Astrocyte (in vitro differentiated cells and primary cell): ENCODE measurements around the gene PRDM10. TPM values are rescaled to one million over a fixed set of nuclear protein-coding genes. Genes with fewer than 3 reads are reported as not detected.
"Not testable (repeated sequence)": the region's sequence is repeated elsewhere in the genome, so short reads cannot be mapped to it uniquely, and the experiment has no call there.

ENCODE experiments used
- DNase-seq: peaks from one replicate; pipeline ENCODE4 v3.0.0-alpha.2; 2010; ENCODE audit warnings: low read depth
- FAIRE-seq: peaks from 2 replicates; lab custom pipeline; 2011; peaks lifted over from hg19 to GRCh38; lab: Jason Lieb, UNC
- H2AFZ ChIP-seq: 2 replicates; pipeline ENCODE4 v1.6.0; 2012; ENCODE audit warnings: low read depth, low read length, inconsistent platforms
- H3K27ac ChIP-seq: 2 replicates; pipeline ENCODE4 v1.5.1; 2011; ENCODE audit warnings: low read depth, low read length, inconsistent platforms
- H3K27me3 ChIP-seq: 2 replicates; pipeline ENCODE4 v1.6.0; 2011; ENCODE audit warnings: low read length, inconsistent platforms; ENCODE audit not compliant: insufficient read depth
- H3K36me3 ChIP-seq: 2 replicates; pipeline ENCODE4 v1.5.1; 2011; ENCODE audit warnings: low read length, inconsistent platforms; ENCODE audit not compliant: insufficient read depth
- H3K4me1 ChIP-seq: 2 replicates; pipeline ENCODE4 v1.5.1; 2011; ENCODE audit warnings: low read length, inconsistent platforms; ENCODE audit not compliant: insufficient read depth
- H3K4me2 ChIP-seq: 2 replicates; pipeline ENCODE4 v1.6.0; 2012; ENCODE audit warnings: low read length, inconsistent platforms
- H3K4me3 ChIP-seq: 2 replicates; pipeline ENCODE4 v1.5.1; 2011; ENCODE audit warnings: low read depth, mild to moderate bottlenecking, low read length, inconsistent platforms; ENCODE audit not compliant: insufficient read depth
- H3K79me2 ChIP-seq: 2 replicates; pipeline ENCODE4 v1.6.0; 2012; ENCODE audit warnings: mild to moderate bottlenecking, low read length, inconsistent platforms; ENCODE audit not compliant: insufficient read depth
- H3K9ac ChIP-seq: 2 replicates; pipeline ENCODE4 v1.6.0; 2012; ENCODE audit warnings: mild to moderate bottlenecking, low read length, inconsistent platforms
- H3K9me3 ChIP-seq: 2 replicates; pipeline ENCODE4 v1.5.1; 2012; ENCODE audit warnings: low read depth, mild to moderate bottlenecking, low read length, inconsistent platforms; ENCODE audit not compliant: insufficient read depth
- H4K20me1 ChIP-seq: 2 replicates; pipeline ENCODE4 v1.6.0; 2012; ENCODE audit warnings: low read length, inconsistent platforms; ENCODE audit not compliant: insufficient read depth
- H3K27ac Mint-ChIP-seq: one replicate; pipeline ENCODE4 v1.8.0; 2021; ENCODE audit warnings: mild to moderate bottlenecking, mixed read lengths; ENCODE audit not compliant: unreplicated experiment
- H3K27me3 Mint-ChIP-seq: one replicate; pipeline ENCODE4 v1.8.0; 2021; ENCODE audit warnings: low read depth, mixed read lengths; ENCODE audit not compliant: unreplicated experiment
- H3K36me3 Mint-ChIP-seq: one replicate; pipeline ENCODE4 v1.8.0; 2021; ENCODE audit warnings: low read depth, mixed read lengths; ENCODE audit not compliant: unreplicated experiment
- H3K4me1 Mint-ChIP-seq: one replicate; pipeline ENCODE4 v1.8.0; 2021; ENCODE audit warnings: low read depth, mixed read lengths; ENCODE audit not compliant: unreplicated experiment
- H3K4me3 Mint-ChIP-seq: one replicate; pipeline ENCODE4 v1.8.0; 2021; ENCODE audit warnings: mild to moderate bottlenecking, moderate library complexity, mixed read lengths; ENCODE audit not compliant: unreplicated experiment
- H3K9me3 Mint-ChIP-seq: one replicate; pipeline ENCODE4 v1.8.0; 2021; ENCODE audit warnings: mild to moderate bottlenecking, mixed read lengths; ENCODE audit not compliant: unreplicated experiment
- EZH2 ChIP-seq: IDR thresholded peaks from 2 replicates; pipeline ENCODE4 v1.6.1; 2012; ENCODE audit warnings: mild to moderate bottlenecking, low read length, inconsistent platforms; ENCODE audit not compliant: insufficient read depth
- total RNA-seq: library from RNA; stranded (reverse); gene quantifications from 2 replicates; pipeline ENCODE4 v1.2.1, GENCODE V29; 2021
- TF ChIP-seq, protein P1 (sequence below): IDR thresholded peaks from 2 replicates; pipeline ENCODE4 v1.5.1; 2011; ENCODE audit warnings: low read depth, mild to moderate bottlenecking, inconsistent platforms, low read length, moderate library complexity; ENCODE audit not compliant: insufficient read depth

Gene PRDM10
- total RNA-seq, 1 donor from 2014 or later = 10.1 TPM

GRCh38 chr11:129880311-129880710 lies 122.3 kb downstream of the PRDM10 start:
- no peaks in the 10 kb centered on the region for H3K27me3 ChIP-seq
- peaks cover 73% of the 10 kb centered on the region for H3K36me3 ChIP-seq
- no peak overlapping the region for H3K4me3 ChIP-seq
- H3K27ac ChIP-seq = no peak overlapping the region
- H3K4me1 ChIP-seq = no peaks in the 10 kb centered on the region
- H3K9me3 Mint-ChIP-seq = no peaks in the 10 kb centered on the region
- no peak overlapping the region for H3K4me3 Mint-ChIP-seq
- H4K20me1 ChIP-seq = peaks cover 18% of the 10 kb centered on the region
- H3K79me2 ChIP-seq = no peaks in the 10 kb centered on the region
- H3K9ac ChIP-seq = no peak overlapping the region
- no peaks in the 10 kb centered on the region for H3K4me1 Mint-ChIP-seq
- no peak overlapping the region for H3K27ac Mint-ChIP-seq
- H3K36me3 Mint-ChIP-seq = peaks cover 18% of the 10 kb centered on the region
- no peak overlapping the region for H3K4me2 ChIP-seq
- DNase-seq = no peak
- no peak for TF ChIP-seq EZH2
- no peaks in the 10 kb centered on the region for H3K27me3 Mint-ChIP-seq
- H2AFZ ChIP-seq = no peak overlapping the region
- no peak for FAIRE-seq
- H3K9me3 ChIP-seq = no peaks in the 10 kb centered on the region

- no peak for FAIRE-seq
These were observed 130.7 kb downstream of the PRDM10 start for GRCh38 chr11:129871914-129872313.

DNA sequence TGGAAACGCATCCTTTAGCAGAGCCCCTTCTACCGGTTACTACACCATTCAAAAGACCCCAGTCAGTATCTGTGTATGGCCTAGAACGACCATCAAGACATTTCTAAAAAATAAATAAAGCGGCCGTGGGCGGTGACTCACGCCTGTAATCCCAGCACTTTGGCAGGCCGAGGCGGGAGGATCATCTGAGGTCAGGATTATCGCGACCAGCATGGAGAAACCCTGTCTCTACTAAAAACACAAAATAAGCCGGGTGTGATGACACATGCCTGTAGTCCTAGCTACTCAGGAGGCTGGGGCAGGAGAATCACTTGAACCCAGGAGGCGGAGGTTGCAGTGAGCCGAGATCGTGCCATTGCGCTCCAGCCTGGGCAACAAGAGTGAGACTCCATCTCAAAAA lies 134.0 kb downstream of the PRDM10 start:
- not testable (repeated sequence) for H3K79me2 ChIP-seq, H3K9me3 ChIP-seq, H3K4me3 ChIP-seq, H3K27me3 Mint-ChIP-seq, H3K9ac ChIP-seq, H3K27ac Mint-ChIP-seq, H2AFZ ChIP-seq, DNase-seq, H3K9me3 Mint-ChIP-seq, H3K4me1 Mint-ChIP-seq, FAIRE-seq, H3K4me1 ChIP-seq, H3K4me2 ChIP-seq, H3K27me3 ChIP-seq, H3K4me3 Mint-ChIP-seq, H3K27ac ChIP-seq
- H3K36me3 Mint-ChIP-seq = peaks cover 15% of the 10 kb centered on the region
- Histone ChIP-seq H3K36me3 (peaks cover 66% of the 10 kb centered on the region), H4K20me1 (peaks cover 16% of the 10 kb centered on the region)

More at GRCh38 chr11:129871914-129872313, 130.7 kb downstream of the PRDM10 start:
- H3K36me3 ChIP-seq = peaks cover 65% of the 10 kb centered on the region
- Mint-ChIP-seq H3K4me1 (no peaks in the 10 kb centered on the region), H3K27me3 (no peaks in the 10 kb centered on the region), H3K9me3 (no peaks in the 10 kb centered on the region), H3K36me3 (peaks cover 10% of the 10 kb centered on the region), H3K4me3 (no peak overlapping the region), H3K27ac (no peak overlapping the region)
- H3K9me3 ChIP-seq = no peaks in the 10 kb centered on the region
- TF ChIP-seq, protein P1, sequence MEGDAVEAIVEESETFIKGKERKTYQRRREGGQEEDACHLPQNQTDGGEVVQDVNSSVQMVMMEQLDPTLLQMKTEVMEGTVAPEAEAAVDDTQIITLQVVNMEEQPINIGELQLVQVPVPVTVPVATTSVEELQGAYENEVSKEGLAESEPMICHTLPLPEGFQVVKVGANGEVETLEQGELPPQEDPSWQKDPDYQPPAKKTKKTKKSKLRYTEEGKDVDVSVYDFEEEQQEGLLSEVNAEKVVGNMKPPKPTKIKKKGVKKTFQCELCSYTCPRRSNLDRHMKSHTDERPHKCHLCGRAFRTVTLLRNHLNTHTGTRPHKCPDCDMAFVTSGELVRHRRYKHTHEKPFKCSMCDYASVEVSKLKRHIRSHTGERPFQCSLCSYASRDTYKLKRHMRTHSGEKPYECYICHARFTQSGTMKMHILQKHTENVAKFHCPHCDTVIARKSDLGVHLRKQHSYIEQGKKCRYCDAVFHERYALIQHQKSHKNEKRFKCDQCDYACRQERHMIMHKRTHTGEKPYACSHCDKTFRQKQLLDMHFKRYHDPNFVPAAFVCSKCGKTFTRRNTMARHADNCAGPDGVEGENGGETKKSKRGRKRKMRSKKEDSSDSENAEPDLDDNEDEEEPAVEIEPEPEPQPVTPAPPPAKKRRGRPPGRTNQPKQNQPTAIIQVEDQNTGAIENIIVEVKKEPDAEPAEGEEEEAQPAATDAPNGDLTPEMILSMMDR = no peak
- TF ChIP-seq EZH2 = no peak
- H3K9ac ChIP-seq = no peak overlapping the region
- H3K79me2 ChIP-seq = no peaks in the 10 kb centered on the region
- DNase-seq = no peak
- no peak overlapping the region for H3K27ac ChIP-seq
- H2AFZ ChIP-seq = no peak overlapping the region
- no peak overlapping the region for H3K4me2 ChIP-seq
- H3K4me3 ChIP-seq = no peak overlapping the region
- H4K20me1 ChIP-seq = peaks cover 13% of the 10 kb centered on the region
- no peaks in the 10 kb centered on the region for H3K4me1 ChIP-seq
- no peaks in the 10 kb centered on the region for H3K27me3 ChIP-seq
